Fibroblast of the conjunctiva (primary cell): Measurements from ENCODE around the gene GCKR.

Experiments
- DNase-seq: peaks from one replicate; pipeline ENCODE4 v3.0.0-alpha.2; 2010; ENCODE audit warnings: low read depth

Gene GCKR, protein sequence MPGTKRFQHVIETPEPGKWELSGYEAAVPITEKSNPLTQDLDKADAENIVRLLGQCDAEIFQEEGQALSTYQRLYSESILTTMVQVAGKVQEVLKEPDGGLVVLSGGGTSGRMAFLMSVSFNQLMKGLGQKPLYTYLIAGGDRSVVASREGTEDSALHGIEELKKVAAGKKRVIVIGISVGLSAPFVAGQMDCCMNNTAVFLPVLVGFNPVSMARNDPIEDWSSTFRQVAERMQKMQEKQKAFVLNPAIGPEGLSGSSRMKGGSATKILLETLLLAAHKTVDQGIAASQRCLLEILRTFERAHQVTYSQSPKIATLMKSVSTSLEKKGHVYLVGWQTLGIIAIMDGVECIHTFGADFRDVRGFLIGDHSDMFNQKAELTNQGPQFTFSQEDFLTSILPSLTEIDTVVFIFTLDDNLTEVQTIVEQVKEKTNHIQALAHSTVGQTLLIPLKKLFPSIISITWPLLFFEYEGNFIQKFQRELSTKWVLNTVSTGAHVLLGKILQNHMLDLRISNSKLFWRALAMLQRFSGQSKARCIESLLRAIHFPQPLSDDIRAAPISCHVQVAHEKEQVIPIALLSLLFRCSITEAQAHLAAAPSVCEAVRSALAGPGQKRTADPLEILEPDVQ

DNA sequence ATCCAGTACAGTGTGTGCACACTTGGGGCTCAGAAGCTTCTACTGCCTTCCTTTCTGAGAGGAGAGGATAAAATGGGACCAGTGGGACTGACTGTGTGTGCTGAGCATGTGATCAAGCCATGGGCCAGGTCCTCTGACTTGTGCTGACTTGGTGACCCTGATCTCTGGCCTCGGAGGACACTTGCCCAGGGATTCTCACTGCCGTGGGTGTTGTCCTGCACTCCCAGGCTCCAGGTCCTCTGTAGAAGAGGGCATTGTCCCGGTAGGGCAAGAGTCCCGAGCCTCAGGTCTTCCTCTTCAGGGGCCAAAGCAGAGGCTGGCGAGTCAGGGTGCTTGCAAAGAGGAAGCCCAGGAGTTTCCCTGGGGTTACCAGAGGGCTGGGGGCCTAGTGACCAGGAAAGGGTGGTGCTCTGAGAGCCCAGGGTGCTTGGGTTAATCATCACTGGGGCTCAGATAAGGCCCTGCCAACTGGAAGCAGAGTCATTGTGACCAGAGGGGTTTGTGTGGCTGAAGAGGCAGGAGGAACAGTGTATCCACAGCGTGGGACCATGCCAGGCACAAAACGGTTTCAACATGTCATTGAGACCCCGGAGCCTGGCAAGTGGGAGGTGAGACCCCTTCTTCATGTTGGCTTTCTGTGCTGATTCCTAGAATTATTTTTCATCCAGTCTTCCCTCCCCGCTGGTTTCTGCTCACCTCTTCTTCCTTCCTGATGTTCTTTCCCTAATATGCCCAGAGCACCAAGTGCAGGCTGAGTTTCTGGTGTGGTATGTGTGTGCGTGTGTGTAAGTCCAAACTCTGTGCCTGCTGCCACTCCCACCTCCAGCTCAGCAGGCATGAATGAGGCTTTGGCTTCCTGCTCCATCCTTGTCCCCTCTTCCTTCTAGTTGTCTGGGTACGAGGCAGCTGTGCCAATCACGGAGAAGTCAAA lies at the start of gene GCKR:
Gene GCKR (plus strand): TSS at position 483 of the 931 bp plus-strand sequence. CDS start 66 bp downstream, at position 549.
- no peak for DNase-seq

DNA sequence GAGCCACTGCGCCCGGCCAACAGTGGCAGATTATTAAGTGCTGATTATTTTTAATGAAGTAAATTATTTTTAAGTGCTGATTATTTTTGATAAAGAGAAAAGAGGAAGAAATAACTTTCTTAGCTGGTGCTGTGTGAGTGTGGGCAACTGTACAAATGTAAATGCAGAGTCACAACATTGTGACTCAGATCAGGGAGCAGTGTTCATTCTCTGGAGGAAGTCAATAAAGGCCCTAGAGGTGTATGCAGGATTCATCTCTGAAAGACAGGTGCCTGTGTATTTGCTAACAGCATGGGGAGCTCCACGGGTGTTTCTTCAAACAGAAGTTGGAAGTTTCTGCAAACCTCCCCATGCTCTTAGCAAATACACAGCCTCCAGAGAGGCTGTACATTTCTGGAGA lies 48.3 kb upstream of the GCKR start:
- no peak for DNase-seq

DNA sequence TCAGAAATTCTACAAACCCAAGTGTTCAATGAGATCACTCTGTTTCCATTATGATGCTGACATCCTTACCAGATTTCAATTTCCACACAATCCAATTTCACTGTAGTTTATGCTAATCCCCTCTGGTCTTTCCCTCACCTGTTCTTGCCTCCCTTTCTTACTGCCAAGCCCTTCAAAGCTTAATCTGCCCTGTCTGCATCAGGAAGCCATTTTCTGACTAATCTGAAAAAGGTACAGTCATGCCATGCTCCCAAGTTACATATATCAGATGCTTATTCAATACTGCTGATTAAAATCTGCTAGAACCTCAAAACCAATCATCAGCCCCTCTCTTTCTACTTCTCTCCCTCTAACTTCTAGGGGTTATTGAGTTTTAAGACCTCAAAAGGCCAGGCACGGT lies 45.5 kb upstream of the GCKR start:
- DNase-seq, result no peak

DNA sequence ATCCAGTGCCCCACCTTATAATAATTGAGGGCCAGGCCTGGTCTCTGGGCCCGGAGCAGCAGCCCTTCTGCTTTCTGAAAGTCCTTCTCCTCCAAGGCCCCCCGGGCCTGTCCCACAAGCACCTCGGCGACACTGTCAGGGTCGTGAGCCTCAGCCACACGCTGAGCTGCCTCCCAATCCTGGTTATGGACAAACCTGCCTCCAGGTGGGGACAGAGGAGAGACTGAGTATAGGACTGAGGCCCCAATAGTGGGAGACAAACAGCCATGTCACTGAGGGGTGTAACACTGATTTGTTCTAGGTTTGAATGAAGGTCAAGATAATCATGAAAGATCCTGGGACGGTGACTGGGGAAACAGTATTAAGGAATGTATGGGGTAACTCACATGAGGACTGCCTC lies 42.7 kb upstream of the GCKR start:
- no peak for DNase-seq

DNA sequence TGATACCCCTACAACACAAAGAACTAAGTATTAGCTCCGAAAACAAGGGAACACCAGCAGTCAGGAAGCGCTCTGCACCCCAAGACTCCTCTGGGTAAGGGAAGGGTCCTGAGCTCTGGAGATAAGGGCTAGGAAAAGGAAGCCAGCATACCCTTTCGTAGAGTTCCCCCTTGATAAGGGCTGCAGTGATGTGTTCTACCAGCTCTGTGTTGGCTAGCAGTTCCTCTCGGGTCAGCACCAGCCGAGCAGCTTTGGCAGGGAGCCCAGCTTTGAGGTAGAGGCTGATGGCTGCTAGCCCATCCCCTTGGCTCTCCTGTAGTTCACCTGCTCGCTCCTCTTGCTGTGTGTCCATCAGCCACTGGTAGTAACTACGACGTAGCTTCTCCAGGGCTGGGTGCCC lies 35.5 kb upstream of the GCKR start:
- no peak for DNase-seq

DNA sequence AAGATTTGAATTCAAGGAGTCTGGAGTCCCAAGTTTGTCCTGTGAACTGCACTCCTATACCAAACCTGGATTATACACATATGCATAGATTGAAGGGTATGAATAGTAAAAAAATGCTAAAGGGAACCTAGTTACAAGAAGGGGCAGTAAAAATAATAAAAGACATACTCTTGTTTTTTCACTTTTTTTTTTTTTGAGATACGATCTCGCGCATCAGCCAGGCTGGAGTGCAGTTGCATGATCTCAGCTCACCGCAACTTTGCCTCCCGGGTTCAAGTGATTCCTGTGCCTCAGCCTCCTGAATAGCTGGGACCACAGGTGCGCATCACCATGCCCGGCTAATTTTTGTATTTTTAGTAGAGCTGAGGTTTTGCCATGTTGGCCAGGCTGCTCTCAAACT lies 32.2 kb upstream of the GCKR start:
- no peak for DNase-seq

DNA sequence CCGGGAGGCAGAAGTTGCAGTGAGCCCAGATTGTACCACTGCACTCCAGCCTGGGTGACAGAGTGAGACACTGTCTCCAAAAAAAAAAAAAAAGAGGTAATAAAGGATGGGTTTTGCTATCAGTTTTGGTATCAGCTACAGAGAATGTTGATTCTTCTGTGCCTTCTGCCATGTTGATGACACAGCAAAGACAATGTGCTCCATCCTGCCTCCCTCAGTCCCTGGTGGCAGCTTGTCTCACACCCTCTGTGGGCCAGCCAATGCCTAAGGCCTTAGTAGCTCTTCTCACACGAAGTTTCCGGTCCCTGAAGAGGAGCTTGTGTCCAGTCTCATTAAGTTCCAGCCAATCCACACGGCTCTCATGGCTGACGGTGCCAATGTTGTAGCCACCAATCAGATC lies 24.7 kb upstream of the GCKR start:
- no peak for DNase-seq

DNA sequence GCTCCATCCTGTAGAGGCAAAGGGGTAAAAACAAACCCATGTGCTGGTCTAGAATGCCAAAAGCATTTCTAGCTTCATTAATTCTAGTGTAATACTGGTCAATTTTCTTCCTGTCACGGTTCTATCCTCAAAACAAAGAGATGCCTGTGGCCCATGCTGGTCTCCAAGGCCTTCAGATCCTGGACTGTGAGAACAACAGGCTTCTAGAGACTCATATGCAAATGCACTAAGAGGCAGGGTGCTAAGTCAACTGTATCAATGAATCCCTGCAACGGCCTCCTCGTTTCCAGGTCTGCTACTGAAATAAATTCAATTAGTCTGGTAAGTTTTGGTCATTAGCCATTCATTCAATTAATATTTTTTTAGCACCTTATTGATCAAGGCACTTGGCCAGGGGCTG lies 11.1 kb upstream of the GCKR start:
- no peak for DNase-seq

DNA sequence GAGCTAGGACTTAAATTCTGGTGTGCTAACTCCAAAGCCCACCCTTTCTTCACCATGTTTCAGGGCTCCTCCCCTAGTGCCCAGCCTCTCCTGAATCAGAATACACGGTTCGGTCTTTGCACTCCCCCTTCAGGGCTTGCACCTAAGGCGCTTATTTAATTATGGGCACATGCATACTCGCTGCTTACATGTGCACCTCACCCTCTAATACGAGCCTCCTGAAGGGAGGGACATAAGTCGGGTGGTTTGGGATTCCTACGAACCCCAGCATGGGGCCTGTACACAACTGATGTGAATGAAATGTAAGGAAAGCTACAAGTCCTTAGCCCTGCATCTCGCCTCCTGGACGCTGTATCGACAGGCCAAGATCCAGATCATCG lies 7.5 kb upstream of the GCKR start:
- DNase-seq, result no peak

DNA sequence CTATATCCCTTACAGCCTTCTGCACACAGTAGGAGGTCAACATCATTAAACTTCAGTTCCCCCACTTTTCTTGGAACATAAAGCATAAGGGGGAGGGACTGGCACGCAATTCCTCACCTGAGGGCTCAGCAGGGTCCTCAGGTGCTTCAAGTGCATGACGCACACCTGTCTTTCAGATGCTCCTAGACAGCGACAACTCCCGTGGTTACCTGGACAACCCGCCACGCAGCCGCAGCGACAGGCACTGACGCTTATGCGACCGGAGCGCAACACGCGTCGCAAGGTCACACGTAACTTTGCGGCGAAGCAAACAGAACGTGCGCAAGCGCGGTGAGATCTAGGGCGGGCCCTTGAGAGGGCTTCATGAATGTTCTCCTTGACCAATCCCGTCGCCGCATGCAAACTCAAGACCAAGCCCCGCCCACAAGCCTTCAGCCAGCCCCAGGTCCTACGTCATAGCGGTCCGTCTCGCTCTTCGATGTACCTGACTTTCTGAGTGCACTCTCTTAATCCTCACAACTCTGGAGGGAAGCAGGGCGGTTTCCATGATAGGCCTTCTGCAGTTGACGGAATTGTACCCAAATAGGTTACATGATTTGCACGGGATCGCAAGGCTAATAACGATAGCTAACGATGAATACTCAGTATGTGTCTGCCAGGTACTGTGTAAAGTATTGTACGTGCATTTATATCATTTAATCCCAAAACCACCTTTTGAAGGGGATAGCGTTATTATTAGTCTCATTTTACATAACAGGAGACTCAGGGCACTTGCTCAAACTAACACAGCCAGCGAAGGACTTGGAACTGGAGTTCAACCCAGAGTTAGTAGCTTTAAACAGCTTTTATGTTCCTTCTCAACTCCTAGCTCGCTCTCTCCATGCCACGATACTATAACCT lies 6.9 kb upstream of the GCKR start, which contains the start of gene IFT172:
Gene IFT172 (minus strand): TSS at position 246 of the 900 bp plus-strand sequence. CDS start 90 bp downstream, at position 156.
- peak; percentile 98 for DNase-seq

DNA sequence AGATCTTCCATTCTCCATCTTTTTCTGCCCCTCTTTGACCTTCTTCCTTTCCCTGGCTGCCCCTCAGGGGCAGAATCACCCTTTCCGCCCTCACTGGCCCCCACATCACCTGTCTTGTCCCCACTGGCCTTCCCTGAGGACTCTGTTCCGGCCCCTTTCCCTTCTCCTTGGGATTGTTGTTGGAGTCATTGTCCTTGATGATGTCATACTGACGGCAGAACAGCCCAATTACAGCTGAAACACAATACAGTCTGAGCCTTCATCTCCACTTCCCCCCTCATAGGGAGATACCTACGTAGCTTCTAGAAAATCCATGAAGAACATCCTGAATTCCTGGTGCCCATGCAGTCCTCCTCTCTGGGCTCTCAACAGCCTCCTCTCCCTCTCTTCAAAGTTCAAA lies 4.1 kb upstream of the GCKR start:
- DNase-seq, result no peak

DNA sequence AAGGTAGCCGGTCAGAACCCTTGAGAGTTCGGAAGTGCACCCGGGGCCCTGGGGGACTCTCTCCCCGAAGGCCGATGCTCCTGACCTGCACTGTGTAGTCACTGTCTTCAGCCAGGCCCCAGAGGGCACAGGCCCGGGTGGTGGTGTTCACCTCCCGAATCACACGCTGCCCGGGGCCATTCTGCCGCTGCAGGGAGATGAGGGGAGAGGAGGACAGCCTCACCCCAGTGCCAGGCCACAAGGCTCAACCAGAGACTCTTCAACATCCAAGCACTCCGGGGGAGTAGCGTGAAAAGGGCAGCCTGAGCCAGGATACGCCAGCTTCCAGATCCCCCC lies 2.7 kb upstream of the GCKR start:
- DNase-seq, result no peak

DNA sequence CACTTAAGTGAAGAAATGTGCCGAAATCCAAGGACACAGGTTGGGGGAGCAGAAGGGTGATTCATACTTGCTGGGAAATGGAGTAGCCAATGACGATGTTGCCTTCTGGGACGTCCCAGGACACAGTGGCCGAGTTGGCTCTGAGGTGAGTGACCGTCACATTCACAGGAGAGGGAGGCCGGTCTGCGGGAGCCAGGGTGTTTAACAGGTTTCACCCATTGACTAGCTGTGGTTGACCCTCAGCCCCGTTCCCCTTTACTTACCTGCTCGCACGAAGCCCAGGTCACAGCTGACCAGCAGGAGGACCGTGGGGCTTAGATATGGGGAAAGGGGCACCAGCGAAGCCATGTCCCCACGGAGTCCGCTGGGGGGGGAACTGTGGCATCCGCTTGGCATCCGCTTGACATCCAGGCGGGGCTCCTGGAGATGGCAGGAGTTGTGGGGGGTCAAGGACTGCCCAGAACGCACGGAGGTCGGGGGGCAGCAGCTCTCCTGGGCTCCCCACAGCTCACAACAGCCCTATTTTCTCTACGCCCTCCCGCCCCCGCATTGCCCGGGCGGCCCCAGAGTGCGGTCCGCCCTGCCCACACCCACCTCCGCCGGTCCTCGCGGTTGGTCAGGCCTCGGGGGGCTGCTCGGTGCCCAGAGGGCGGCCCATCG lies 2.2 kb upstream of the GCKR start:
- peak; percentile 18 for DNase-seq

DNA sequence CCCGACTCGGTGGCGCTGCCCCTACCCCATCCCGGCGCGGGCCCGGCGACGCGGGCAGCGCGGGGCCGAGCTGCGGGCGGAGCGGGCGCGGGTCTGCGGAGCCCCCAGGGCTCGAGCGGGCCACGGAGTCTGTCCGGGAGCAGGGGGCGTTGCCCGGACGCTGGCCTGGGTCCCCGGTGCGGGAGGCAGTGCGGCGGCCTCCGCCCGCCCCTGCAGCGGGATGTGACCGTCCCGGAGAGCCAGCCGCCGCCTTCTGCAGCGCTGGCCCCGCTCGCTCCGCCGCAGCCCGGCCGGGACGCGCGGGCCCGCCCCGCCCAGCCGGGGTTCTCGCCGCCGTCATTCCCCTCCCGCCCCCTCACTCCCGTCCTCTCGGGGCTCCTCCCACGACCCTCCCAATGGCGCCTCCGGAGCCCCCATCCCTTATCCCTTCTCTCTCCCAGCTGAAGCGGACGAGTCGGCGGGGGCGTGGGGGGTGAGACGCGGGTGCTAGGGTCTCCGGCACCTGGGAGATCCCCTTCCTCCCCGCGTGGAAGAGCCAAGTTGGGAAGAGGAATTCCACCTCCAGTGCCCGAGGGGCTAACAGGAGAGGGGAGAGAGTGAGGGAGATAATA lies 1.6 kb upstream of the GCKR start, which contains the start of gene FNDC4:
Gene FNDC4 (minus strand): TSS at position 257 of the 611 bp plus-strand sequence. CDS start 521 bp downstream, outside the sequence.
- no peak for DNase-seq

DNA sequence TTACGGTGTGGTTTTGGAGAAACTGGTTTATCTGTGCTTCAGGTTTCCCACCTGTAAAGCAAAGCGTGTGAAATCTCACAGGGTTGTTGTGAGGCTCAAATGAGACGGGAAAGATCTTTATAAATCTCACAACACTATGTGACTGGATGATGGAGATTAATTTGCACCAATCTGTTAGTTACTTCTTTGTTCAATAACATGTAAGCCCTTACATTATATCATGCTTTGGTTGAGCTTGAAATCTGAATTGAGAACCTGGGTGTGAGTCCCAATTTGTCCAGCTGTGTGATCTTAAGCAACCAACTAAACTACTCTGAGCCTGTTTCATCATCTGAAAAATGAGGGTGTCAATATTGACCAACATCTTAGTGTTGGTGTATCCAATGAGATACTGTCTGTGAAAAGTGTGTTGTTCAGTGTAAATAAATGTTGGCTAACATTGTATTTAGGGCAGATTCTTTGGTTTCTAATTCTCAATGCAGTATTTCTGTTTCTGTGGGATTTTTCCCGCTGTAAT lies 741 bp upstream of the GCKR start:
- DNase-seq, result no peak

DNA sequence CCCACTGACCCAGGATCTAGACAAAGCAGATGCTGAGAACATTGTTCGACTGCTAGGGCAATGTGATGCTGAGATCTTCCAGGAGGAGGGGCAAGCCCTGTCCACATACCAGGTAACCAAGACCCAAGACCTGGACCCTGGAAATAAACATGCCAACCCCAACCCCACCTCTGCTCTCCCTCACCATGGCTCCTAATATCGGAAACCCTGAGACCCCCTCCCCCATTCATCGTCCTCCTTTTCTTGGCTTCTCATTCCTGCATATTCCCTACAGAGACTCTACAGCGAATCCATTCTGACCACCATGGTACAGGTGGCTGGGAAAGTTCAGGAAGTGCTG lies 619 bp downstream of the GCKR start:
- DNase-seq, result no peak

DNA sequence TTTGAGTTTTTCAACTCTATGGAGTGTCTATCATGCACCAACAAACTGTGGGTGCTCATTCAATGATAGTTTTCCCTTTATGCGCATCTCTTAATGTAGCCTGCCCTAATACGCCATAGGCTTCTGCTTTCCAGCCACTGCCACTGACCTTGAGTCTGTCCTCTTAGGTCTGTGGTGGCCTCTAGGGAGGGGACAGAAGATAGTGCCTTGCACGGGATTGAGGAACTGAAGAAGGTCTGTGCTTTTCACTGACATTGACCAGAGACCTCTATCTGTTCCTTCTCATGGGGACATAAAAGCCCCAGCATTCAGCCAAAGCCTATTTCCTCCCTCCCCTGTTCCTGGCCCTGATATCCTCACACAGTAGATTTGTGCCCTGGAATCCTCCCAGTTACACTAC lies 2.3 kb downstream of the GCKR start:
- no peak for DNase-seq

DNA sequence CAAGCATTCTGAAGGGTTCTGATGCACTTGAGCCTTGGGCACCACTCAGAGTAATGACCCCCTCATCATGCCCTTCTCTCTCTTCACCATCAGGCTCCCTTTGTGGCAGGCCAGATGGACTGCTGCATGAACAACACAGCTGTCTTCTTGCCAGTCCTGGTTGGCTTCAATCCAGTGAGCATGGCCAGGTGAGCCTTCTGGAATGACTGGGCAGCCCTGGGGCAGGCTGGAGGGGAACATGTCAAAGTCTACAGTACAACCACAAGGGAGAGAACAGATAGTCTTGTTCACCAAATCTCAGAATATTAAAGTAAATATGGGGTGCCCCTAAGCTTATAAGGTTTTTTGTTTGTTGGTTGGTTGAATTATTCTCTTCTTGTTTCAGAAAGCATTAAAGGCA lies 4.4 kb downstream of the GCKR start:
- no peak for DNase-seq

DNA sequence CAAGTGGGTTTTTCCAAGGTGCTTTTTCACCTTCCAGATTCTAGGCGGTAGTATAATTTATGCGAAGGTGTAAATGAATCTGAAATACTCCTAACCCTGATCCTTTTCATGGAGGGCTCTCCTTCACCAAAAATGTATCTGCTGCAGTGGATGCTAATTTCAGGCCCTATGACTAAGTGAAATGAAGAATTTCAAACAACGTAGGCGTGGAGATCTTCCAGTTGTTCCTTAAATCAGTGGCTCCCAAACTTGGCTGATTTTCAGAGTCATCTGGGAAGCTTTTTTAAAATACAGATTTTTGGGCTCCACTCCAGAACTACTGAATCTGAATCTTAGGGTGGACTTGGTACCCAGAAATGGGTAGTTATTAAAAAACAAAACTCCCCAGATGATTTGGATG lies 5.5 kb downstream of the GCKR start:
- DNase-seq, result no peak

DNA sequence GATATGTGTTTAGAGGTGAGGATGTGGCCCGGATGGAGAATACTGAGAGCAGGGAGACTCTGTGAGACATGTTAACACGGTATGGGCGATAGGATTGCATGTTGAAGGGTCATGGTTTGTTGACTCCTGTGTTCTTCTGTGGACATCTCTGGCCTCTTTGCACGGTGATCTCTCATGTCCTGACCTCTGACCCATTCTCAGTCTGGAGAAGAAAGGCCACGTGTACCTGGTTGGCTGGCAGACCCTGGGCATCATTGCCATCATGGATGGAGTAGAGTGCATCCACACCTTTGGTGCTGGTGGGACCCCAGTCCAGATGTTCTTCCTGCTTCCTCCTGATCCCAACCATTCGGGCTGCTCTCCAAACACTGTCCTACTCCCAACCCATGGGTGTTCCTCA lies 9.9 kb downstream of the GCKR start:
- no peak for DNase-seq

DNA sequence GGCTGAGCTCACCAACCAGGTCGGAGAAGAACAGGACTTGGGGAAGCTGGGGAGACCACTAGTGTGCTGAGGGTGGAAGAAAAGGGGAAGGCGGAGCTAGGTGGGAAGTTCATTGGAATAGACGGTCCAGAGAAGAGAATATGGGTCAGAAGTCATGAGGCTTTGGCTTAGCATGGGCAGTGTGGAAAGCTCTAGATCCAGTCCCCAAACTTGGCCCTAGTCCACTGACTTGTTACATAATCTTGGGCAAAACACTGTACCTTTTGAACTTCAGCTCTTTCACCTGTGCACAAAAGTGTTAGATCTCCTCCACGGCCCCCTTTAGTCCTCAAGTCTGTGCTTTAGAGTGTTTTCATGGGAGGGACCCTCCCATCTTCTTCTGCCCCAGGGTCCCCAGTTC lies 10.7 kb downstream of the GCKR start:
- no peak for DNase-seq
